ENCODE results near the gene LUZP1.

- TF ChIP-seq JUND (IDR thresholded peaks at IDR 0.05) (no peak), CTCF (IDR thresholded peaks at IDR 0.05 in 2 of 3, conservative IDR thresholded peaks at IDR 0.05 in 1 of 3; ENCODE audit: borderline replicate concordance in 1 of 3, insufficient read depth in 1 of 3, low read depth in 2 of 3, low read length in 2 of 3) (no peak), POLR2AphosphoS5 (IDR thresholded peaks at IDR 0.05; ENCODE audit: low read depth, low read length) (no peak), MAX (IDR thresholded peaks at IDR 0.05) (no peak)
These were observed 80.6 kb downstream of the LUZP1 start for GRCh38 chr1:23088027-23088426.
